D721Med (cell line): ENCODE results near the gene MRPS31.
"Not testable (repeated sequence)": the region's sequence is repeated elsewhere in the genome, so short reads cannot be mapped to it uniquely, and the experiment has no call there.

Experiments
- DNase-seq: peaks from one replicate; pipeline ENCODE4 v3.0.0; 2011; ENCODE audit warnings: low spot score; ENCODE audit not compliant: insufficient read length
- FAIRE-seq: peaks from 2 replicates; lab custom pipeline; 2011; peaks lifted over from hg19 to GRCh38; lab: Jason Lieb, UNC
- CTCF ChIP-seq: IDR thresholded peaks from 2 replicates; pipeline ENCODE4 v1.5.1; 2012; ENCODE audit warnings: mild to moderate bottlenecking, control low read depth; ENCODE audit not compliant: insufficient read depth; ENCODE audit errors: missing control alignments

MRPS31 gene

DNA sequence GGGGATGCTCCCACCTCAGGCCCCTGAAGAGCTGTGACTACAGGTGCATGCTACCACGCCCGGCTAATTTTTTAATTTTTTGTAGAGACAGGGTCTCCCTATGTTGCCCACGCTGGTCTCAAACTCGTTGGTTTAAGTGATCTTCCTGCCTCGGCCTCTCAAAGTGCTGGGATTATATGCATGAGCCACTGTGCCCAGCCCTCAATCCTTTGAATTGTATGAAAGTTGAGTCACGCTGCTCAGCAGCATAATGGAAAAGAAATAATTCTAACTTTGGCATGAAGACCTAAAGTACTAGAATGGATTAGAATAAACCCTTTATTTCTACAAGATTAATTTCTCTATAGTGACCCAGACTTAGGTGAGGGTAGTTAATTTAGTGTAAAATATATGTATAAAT is 42.4 kb downstream of the MRPS31 start:
- FAIRE-seq, result no peak
- TF ChIP-seq CTCF, result no peak
- no peak for DNase-seq

DNA sequence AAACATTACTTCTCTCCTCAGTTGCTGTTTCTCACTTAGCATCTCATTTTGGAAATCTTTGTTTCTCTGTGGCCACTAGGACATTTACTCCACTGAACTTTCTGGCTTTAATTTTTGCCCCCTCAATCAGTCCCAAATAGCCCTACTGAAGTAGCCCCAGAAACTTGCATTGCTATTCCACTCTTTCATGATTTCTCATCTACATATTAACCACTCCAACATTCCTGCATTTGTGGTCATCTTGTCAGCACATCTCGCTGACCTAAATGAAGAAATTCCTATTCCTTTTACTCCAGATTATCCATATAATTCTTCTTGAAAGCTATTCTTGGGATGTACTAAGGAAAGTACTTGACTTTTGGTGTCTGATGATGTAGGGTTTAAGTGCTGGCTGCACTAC is 56.6 kb downstream of the MRPS31 start:
- not testable (repeated sequence) for DNase-seq, FAIRE-seq

- FAIRE-seq, result no peak
These were observed 64.6 kb downstream of the MRPS31 start for GRCh38 chr13:40706439-40706838.

DNA sequence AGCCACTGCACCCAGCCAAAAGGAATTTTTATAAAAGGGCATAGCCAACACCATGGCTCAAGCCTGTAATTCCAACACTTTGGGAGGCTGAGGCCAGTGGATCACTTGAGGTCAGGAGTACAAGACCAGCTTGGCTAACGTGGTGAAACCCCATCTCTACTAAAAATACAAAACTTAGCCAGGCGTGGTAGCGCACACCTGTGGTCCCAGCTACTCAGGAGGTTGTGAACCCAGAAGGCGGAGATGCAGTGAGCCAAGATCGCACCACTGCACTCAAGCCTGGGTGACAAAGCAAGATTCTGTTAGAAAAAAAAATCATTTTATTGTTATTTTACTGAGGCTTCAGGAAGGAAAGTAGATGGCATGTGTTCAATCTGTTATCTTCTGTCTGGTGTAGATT is 73.3 kb downstream of the MRPS31 start:
- no peak for FAIRE-seq
- no peak for TF ChIP-seq CTCF

More at GRCh38 chr13:40706439-40706838, 64.6 kb downstream of the MRPS31 start:
- DNase-seq, result no peak
- TF ChIP-seq CTCF, result no peak

DNA sequence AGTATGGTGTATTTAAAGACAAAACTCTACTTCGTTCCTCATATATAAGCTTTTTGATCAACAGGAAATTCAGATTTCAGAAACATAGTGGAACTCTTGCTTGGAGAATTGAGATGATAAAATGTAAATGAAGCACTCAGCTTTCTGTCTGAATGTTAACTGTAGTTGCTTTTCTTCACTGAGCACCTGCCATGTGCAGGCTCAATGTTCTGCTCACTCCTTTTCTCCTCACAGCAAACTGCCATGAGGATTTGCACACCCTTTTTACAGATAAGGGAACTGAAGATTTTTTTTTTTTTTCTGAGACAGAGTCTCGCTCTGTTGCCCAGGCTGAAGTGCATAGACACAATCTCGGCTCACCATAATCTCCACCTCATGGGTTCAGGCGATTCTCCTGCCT is 76.6 kb downstream of the MRPS31 start:
- TF ChIP-seq CTCF, result no peak
- FAIRE-seq, result no peak
- no peak for DNase-seq

More for the DNA sequence above, 73.3 kb downstream of the MRPS31 start:
- no peak for DNase-seq

- FAIRE-seq, result no peak
- TF ChIP-seq CTCF, result no peak
- no peak for DNase-seq
These were observed 78.0 kb downstream of the MRPS31 start for GRCh38 chr13:40692946-40693345.

DNA sequence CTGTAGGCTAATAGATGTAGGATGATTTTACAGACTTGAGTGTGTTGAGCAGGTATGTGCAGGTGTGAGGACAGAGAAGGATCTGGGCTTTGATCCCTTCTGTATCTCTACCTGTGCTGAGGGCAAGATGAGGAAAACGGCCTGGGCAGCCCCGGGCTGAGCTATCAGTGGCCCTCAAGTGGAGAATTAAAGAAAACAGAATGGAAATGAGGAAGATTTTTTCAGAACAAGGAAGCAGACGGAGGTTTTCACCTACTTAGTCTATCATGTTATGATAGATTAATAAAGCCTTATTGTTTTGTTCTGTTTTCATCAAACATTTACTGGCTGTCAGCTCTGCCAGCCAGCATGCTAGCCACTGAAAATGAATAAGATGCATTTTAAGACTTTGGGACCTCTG is 82.2 kb downstream of the MRPS31 start:
- DNase-seq (no peak), FAIRE-seq (no peak)
- no peak for TF ChIP-seq CTCF
